KG1 (cell line): ENCODE results near the gene CPZ.

Source experiments
- DNase-seq: peaks from one replicate; lab custom pipeline; 2025; lab: John Stamatoyannopoulos, UW

Gene CPZ

GRCh38 chr4:8581094-8581861 is 11.3 kb upstream of the CPZ start:
- DNase-seq = no peak

GRCh38 chr4:8582016-8582415 is 10.5 kb upstream of the CPZ start:
- no peak for DNase-seq

- no peak for DNase-seq
Measured at GRCh38 chr4:8582436-8582835, 10.1 kb upstream of the CPZ start.

GRCh38 chr4:8582941-8583654 is 9.5 kb upstream of the CPZ start:
- DNase-seq = no peak

GRCh38 chr4:8583655-8584025 is 8.9 kb upstream of the CPZ start:
- DNase-seq = no peak

- no peak for DNase-seq
Measured at GRCh38 chr4:8585186-8585585, 7.4 kb upstream of the CPZ start.

GRCh38 chr4:8585721-8586212 is 6.8 kb upstream of the CPZ start:
- DNase-seq = no peak

- no peak for DNase-seq
Measured at GRCh38 chr4:8586246-8586645, 6.3 kb upstream of the CPZ start.

- no peak for DNase-seq
Measured at GRCh38 chr4:8586671-8587468, 5.7 kb upstream of the CPZ start.

- no peak for DNase-seq
Measured at GRCh38 chr4:8587469-8588195, 4.9 kb upstream of the CPZ start.

- no peak for DNase-seq
Measured at GRCh38 chr4:8588196-8588470, 4.4 kb upstream of the CPZ start.

- DNase-seq = no peak
Measured at GRCh38 chr4:8589336-8589735, 3.2 kb upstream of the CPZ start.

- DNase-seq = no peak
Measured at GRCh38 chr4:8589823-8590545, 2.6 kb upstream of the CPZ start.

GRCh38 chr4:8590546-8590880 is 2.1 kb upstream of the CPZ start:
- no peak for DNase-seq

- DNase-seq = no peak
Measured at GRCh38 chr4:8591114-8591513, 1.5 kb upstream of the CPZ start.

GRCh38 chr4:8591626-8592365 is 769 bp upstream of the CPZ start:
- DNase-seq = no peak

GRCh38 chr4:8593264-8594096 is 915 bp downstream of the CPZ start:
- no peak for DNase-seq

- DNase-seq = no peak
Measured at GRCh38 chr4:8594097-8595038, 1.8 kb downstream of the CPZ start.
